HCT116 (cell line): Measurements from ENCODE around the gene CCDC85B.

Experiments used
- CEBPB ChIP-seq: IDR thresholded peaks from 2 replicates; pipeline ENCODE4 v1.6.1; 2012; ENCODE audit warnings: low read depth
- CTCF ChIP-seq, 3 experiments: fragments of 200-600 bp in 1 of 3; sonication (generic) in 1 of 3; IDR thresholded peaks in 2 of 3; conservative IDR thresholded peaks in 1 of 3; 2 replicates each; pipeline ENCODE4 v1.5.1; 2012 to 2017; ENCODE audit warnings: low read depth in 2 of 3, low read length in 2 of 3, antibody characterized with exemption in 1 of 3, borderline replicate concordance in 1 of 3, control low read depth in 1 of 3, mild to moderate bottlenecking in 1 of 3, mixed read lengths in 1 of 3, mixed run types in 1 of 3, moderate library complexity in 1 of 3; ENCODE audit not compliant: insufficient read depth in 1 of 3
- JUND ChIP-seq: IDR thresholded peaks from 2 replicates; pipeline ENCODE4 v1.6.1; 2012
- POLR2A ChIP-seq: IDR thresholded peaks from 2 replicates; pipeline ENCODE4 v1.7.0; 2011; ENCODE audit warnings: borderline replicate concordance; ENCODE audit not compliant: insufficient read depth, insufficient read length; ENCODE audit errors: extremely low read depth
- ZNF274 ChIP-seq: fragments of 200-500 bp; sonication (Bioruptor generic); IDR thresholded peaks from 2 replicates; pipeline ENCODE4 v1.6.1; 2014; ENCODE audit warnings: mild to moderate bottlenecking, low read depth, low read length, inconsistent platforms

- TF ChIP-seq CTCF (IDR thresholded peaks at IDR 0.05 in 2 of 3, conservative IDR thresholded peaks at IDR 0.05 in 1 of 3; ENCODE audit: borderline replicate concordance in 1 of 3, insufficient read depth in 1 of 3, low read depth in 2 of 3, low read length in 2 of 3) (no peak), POLR2A (no peak), JUND (no peak), ZNF274 (no peak), CEBPB (no peak)
Measured at GRCh38 chr11:65843811-65844210, 46.7 kb upstream of the CCDC85B start.
